Naive thymus-derived CD4-positive, alpha-beta T cell (primary cell): ENCODE data around the gene POU2F2. TPM values are rescaled to one million over a fixed set of nuclear protein-coding genes. Genes with fewer than 3 reads are reported as not detected.
"Not testable (repeated sequence)": the region's sequence is repeated elsewhere in the genome, so short reads cannot be mapped to it uniquely, and the experiment has no call there.

Source experiments
- ATAC-seq: fragments of 150-1000 bp; cut with Tn5 transposase; 2 replicates; pipeline ENCODE4 v1.10.0; 2021; ENCODE audit warnings: mild to moderate bottlenecking, moderate library complexity
- CTCF ChIA-PET: fragments of 350-600 bp; sonication (Branson Sonifier 250); formaldehyde crosslinking; loops from one replicate; lab custom pipeline; 2021; ENCODE audit warnings: antibody characterized with exemption; lab: Charles Lee
- POLR2A ChIA-PET: fragments of 350-600 bp; sonication (Branson Sonifier 250); formaldehyde crosslinking; loops from one replicate; lab custom pipeline; 2021; ENCODE audit warnings: antibody characterized with exemption, inconsistent platforms; lab: Charles Lee
- DNase-seq, 9 donors: peaks; one replicate each; pipeline versions ENCODE4 v3.0.0 to v3.0.0-alpha.2; 2020 to 2022; ENCODE audit warnings: mixed read lengths in 1 of 9
- H3K27ac ChIP-seq: one replicate; pipeline ENCODE4 v1.7.0; 2013; ENCODE audit warnings: mild to moderate bottlenecking, low read depth, low read length, moderate library complexity
- H3K27me3 ChIP-seq, 2 donors: one replicate each; pipeline ENCODE4 v1.7.0; 2013; ENCODE audit warnings: low read length in 2 of 2, mild to moderate bottlenecking in 2 of 2, moderate library complexity in 2 of 2; ENCODE audit not compliant: control insufficient read depth in 2 of 2, insufficient read depth in 2 of 2
- H3K36me3 ChIP-seq, 3 experiments: 1 replicate in 2 of 3; 2 replicates in 1 of 3; pipeline ENCODE4 v1.7.0; 2013; ENCODE audit warnings: low read length in 3 of 3, mild to moderate bottlenecking in 3 of 3, moderate library complexity in 1 of 3; ENCODE audit not compliant: insufficient read depth in 3 of 3, control insufficient read depth in 2 of 3
- H3K4me1 ChIP-seq, 2 donors: one replicate each; pipeline ENCODE4 v1.7.0; 2013; ENCODE audit warnings: low read length in 2 of 2, mild to moderate bottlenecking in 2 of 2, moderate library complexity in 1 of 2; ENCODE audit not compliant: control insufficient read depth in 2 of 2, insufficient read depth in 2 of 2
- H3K4me3 ChIP-seq: 2 replicates; pipeline ENCODE4 v1.7.0; 2013; ENCODE audit warnings: mild to moderate bottlenecking, low read length
- H3K9me3 ChIP-seq, 3 experiments: 1 replicate in 2 of 3; 2 replicates in 1 of 3; pipeline ENCODE4 v1.7.0; 2013; ENCODE audit warnings: low read length in 3 of 3; ENCODE audit not compliant: control insufficient read depth in 2 of 3
- H3K27ac Mint-ChIP-seq, 9 donors: one replicate each; pipeline ENCODE4 v1.8.0; 2020 to 2022; ENCODE audit warnings: mixed read lengths in 9 of 9, mild to moderate bottlenecking in 8 of 9, moderate library complexity in 5 of 9, inconsistent platforms in 2 of 9
- H3K27me3 Mint-ChIP-seq, 5 donors: one replicate each; pipeline ENCODE4 v1.8.0; 2021 to 2022; ENCODE audit warnings: mixed read lengths in 5 of 5, mild to moderate bottlenecking in 1 of 5
- H3K36me3 Mint-ChIP-seq, 5 donors: one replicate each; pipeline ENCODE4 v1.8.0; 2020 to 2022; ENCODE audit warnings: mixed read lengths in 5 of 5, mild to moderate bottlenecking in 3 of 5, inconsistent platforms in 1 of 5
- H3K4me1 Mint-ChIP-seq, 7 donors: one replicate each; pipeline ENCODE4 v1.8.0; 2020 to 2022; ENCODE audit warnings: mixed read lengths in 7 of 7, mild to moderate bottlenecking in 3 of 7, inconsistent platforms in 1 of 7
- H3K4me3 Mint-ChIP-seq, 10 donors: one replicate each; pipeline ENCODE4 v1.8.0; 2020 to 2022; ENCODE audit warnings: mild to moderate bottlenecking in 10 of 10, mixed read lengths in 10 of 10, moderate library complexity in 6 of 10, inconsistent platforms in 2 of 10
- H3K9me3 Mint-ChIP-seq, 11 donors: one replicate each; pipeline ENCODE4 v1.8.0; 2020 to 2022; ENCODE audit warnings: mixed read lengths in 11 of 11, mild to moderate bottlenecking in 4 of 11, inconsistent platforms in 1 of 11, moderate library complexity in 1 of 11
- intact Hi-C, 2 donors: fragments of 100-400 bp; cut with micrococcal nuclease; formaldehyde crosslinking; loops; one replicate each; pipeline ENCODE4 v1.15.1; 2023
- microRNA-seq: library from miRNA; unstranded; fragments of <30 nt; microRNA quantifications from one replicate; pipeline ENCODE4 v1.2.0, GENCODE V29; 2022; ENCODE audit warnings: borderline microRNAs expressed
- polyA plus RNA-seq, 2 donors: library from polyadenylated mRNA; unstranded; fragments of 300-500 nt; fragmentation: Illumina TruSeq; gene quantifications; one replicate each; pipeline ENCODE4 v1.2.3, GENCODE V29; 2021
- total RNA-seq, 6 experiments: library from RNA in 5 of 6; stranded (reverse) in 5 of 6; gene quantifications; 1 replicate in 5 of 6; 2 replicates in 1 of 6; pipeline ENCODE4 v1.2.3 and lab custom pipeline; 2021 to 2026

POU2F2 gene
- total and polyA plus RNA-seq, 7 experiments from 2014 or later, result 2.2 to 91.3 (median 33.4) TPM

DNA sequence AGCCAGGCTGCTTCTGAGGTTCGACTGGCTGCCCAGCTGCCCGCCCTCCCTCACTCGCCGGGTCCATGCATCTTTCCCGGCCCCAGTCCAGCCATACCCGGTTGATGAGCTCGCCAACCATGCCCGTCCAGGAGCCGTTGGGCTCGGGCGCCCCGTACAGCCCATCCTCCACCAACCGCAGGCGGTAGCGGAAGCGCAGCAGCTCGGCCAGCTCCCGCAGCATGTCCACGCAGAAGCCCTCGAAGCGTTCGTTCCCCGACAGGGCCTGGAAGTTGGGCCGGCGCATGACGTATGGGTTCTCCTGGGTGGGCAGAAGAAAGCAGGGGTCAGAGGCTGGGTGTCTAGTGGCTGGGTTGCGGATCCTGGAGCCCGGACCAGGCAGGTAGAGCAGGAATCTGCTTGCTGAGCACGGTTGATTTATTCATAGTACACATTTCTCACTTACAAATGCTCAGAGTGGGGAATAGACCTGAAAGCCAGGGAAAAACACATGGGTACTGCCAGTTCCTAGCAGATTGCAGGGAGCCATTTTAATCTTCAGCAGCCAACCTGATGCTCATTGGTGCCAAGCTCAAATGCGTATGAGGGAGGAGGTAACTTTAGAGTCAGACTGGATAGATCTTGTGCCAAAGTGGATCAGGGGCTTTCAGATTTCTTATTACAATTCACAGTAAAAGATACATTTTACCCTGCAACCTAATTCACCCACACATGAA, 89.6 kb downstream of the POU2F2 start:
- Mint-ChIP-seq H3K4me1 (no peaks in the 10 kb centered on the region), H3K36me3 (no peaks in the 10 kb centered on the region), H3K4me3 (no peak overlapping the region), H3K27ac (no peak overlapping the region), H3K9me3 (no peaks in the 10 kb centered on the region), H3K27me3 (peaks cover 0 to 5% (median 2%) of the 10 kb centered on the region in 5 donors)
- H3K4me3 ChIP-seq, result no peak overlapping the region
- ChIA-PET POLR2A (no interaction called here), CTCF (interaction anchor here (0.7 kb wide), 1 partner anchor 61 kb away, joined by 4 read pairs; no protein-coding TSS in a partner anchor)
- intact Hi-C loops, result no loop called here
- DNase-seq, result no peak
- no peaks in the 10 kb centered on the region for H3K27me3 ChIP-seq
- ATAC-seq, result no peak
- H3K36me3 ChIP-seq, result no peaks in the 10 kb centered on the region
- no peaks in the 10 kb centered on the region for H3K9me3 ChIP-seq
- H3K4me1 ChIP-seq, result no peaks in the 10 kb centered on the region
- H3K27ac ChIP-seq, result no peak overlapping the region

DNA sequence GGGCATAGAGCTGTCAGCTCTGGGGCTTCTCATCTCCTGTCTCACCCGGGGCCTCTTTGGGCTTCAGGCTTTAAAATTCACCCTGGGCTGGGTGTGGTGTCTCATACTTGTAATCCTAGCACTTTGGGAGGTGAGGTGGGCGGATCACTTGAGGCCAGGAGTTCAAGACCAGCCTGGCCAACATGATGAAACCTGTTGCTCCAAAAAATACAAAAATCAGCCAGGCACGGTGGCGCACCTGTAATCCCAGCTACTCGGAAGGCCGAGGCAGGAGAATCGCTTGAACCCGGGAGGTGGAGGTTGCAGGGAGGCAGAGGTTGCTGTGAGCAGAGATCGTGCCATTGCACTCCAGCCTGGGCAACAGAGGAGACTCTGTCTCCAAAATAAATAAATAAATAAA, 91.8 kb downstream of the POU2F2 start:
- CTCF ChIA-PET, ATAC-seq, H3K36me3 Mint-ChIP-seq, H3K36me3 ChIP-seq, H3K27me3 Mint-ChIP-seq, H3K9me3 Mint-ChIP-seq, H3K27ac Mint-ChIP-seq, DNase-seq, H3K4me3 ChIP-seq, H3K4me1 ChIP-seq, H3K9me3 ChIP-seq, POLR2A ChIA-PET, H3K27ac ChIP-seq, H3K27me3 ChIP-seq, H3K4me1 Mint-ChIP-seq, intact Hi-C loops, H3K4me3 Mint-ChIP-seq: not testable (repeated sequence)

DNA sequence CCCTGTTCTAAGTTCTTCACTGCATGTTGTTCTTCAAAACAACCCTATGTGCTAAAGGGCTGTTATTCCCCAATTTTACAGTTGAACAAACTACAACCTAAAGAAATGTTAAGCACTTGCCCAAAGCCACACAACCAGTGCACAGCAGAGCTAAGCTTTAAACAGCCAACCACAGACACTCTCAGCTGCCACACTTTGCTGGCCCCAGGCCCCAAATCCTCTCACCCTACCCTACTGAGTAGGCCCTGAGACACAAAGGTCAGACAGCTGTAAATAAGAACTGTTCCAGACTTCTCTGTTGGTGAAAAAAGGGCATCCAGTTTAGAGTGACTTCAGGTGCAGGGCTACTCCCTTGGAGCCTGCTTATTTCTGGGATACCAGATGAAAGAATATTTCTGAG, 92.2 kb downstream of the POU2F2 start:
- H3K36me3 ChIP-seq, result no peaks in the 10 kb centered on the region
- no peaks in the 10 kb centered on the region for H3K9me3 Mint-ChIP-seq
- peaks cover 0 to 1% (median 0%) of the 10 kb centered on the region in 7 donors for H3K4me1 Mint-ChIP-seq
- peaks cover 0 to 2% (median 0%) of the 10 kb centered on the region in 5 donors for H3K27me3 Mint-ChIP-seq
- CTCF ChIA-PET, result no interaction called here
- DNase-seq (no peak), ATAC-seq (no peak)
- no peak overlapping the region for H3K4me3 Mint-ChIP-seq
- H3K27ac Mint-ChIP-seq, result no peak overlapping the region
- no peak overlapping the region for H3K4me3 ChIP-seq
- intact Hi-C loops, result no loop called here
- no peaks in the 10 kb centered on the region for H3K27me3 ChIP-seq
- no peak overlapping the region for H3K27ac ChIP-seq
- H3K9me3 ChIP-seq, result no peaks in the 10 kb centered on the region
- POLR2A ChIA-PET, result no interaction called here
- H3K4me1 ChIP-seq, result no peaks in the 10 kb centered on the region
- H3K36me3 Mint-ChIP-seq, result no peaks in the 10 kb centered on the region

DNA sequence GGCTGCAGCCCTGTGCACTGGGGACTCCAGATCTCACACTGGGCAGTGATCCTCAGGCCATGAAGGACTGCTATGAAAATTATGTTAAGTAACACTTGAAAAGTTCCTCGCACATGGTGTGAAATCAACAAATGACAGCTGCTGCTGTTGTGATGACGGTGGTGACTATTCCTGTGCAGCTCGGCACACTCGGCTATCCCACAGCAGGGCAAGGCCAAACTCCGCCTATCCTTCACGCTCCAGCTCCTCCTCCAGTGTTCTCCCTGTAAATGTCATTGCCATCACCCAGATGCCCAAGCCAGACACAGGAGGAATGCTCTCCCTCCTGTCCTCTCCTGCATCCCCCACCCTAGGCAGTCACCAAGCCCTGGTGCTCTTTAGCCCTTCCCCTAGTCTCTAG, 93.6 kb downstream of the POU2F2 start:
- no peak for DNase-seq
- no peak overlapping the region for H3K27ac Mint-ChIP-seq
- Histone ChIP-seq H3K9me3 (no peaks in the 10 kb centered on the region), H3K36me3 (no peaks in the 10 kb centered on the region), H3K4me3 (no peak overlapping the region), H3K27me3 (no peaks in the 10 kb centered on the region), H3K4me1 (no peaks in the 10 kb centered on the region), H3K27ac (no peak overlapping the region)
- ChIA-PET POLR2A (no interaction called here), CTCF (no interaction called here)
- intact Hi-C loops, result loop anchor here in 1 of 2 donors (10.0 kb wide), 1 partner anchor 56 kb away; no protein-coding TSS in a partner anchor
- peaks cover 0 to 8% (median 0%) of the 10 kb centered on the region in 7 donors for H3K4me1 Mint-ChIP-seq
- ATAC-seq, result no peak
- H3K9me3 Mint-ChIP-seq, result no peaks in the 10 kb centered on the region
- H3K4me3 Mint-ChIP-seq, result no peak overlapping the region
- no peaks in the 10 kb centered on the region for H3K36me3 Mint-ChIP-seq
- no peaks in the 10 kb centered on the region for H3K27me3 Mint-ChIP-seq

DNA sequence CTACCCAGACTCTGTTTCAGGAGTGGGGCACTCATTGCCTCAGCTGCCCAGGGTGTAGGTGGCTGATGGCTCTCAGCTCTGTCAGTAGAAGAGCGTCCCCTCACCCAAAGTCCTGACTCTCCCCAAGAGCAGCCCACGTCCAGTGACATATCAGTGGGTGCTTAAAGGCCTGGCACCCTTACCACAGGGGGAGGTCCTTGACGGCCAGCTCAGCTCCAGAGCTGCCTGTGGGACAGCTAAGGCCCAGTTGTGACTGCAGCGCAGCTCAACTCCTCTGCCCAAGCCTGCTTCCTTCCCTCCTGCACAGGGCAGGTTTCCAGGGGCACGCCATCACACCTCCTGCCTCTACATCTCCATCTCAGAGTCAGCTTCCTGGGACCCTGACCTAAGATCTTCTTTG, 94.6 kb downstream of the POU2F2 start:
- ATAC-seq (no peak), DNase-seq (no peak)
- H3K4me3 ChIP-seq, result no peak overlapping the region
- Mint-ChIP-seq H3K4me3 (no peak overlapping the region), H3K27me3 (no peaks in the 10 kb centered on the region), H3K9me3 (no peaks in the 10 kb centered on the region), H3K27ac (no peak overlapping the region), H3K4me1 (peaks cover 0 to 8% (median 0%) of the 10 kb centered on the region in 7 donors), H3K36me3 (no peaks in the 10 kb centered on the region)
- H3K27me3 ChIP-seq, result no peaks in the 10 kb centered on the region
- ChIA-PET CTCF (no interaction called here), POLR2A (no interaction called here)
- intact Hi-C loops, result loop anchor here in 1 of 2 donors (10.0 kb wide), 1 partner anchor 57 kb away; no protein-coding TSS in a partner anchor
- H3K4me1 ChIP-seq, result no peaks in the 10 kb centered on the region
- H3K36me3 ChIP-seq, result no peaks in the 10 kb centered on the region
- H3K9me3 ChIP-seq, result no peaks in the 10 kb centered on the region
- no peak overlapping the region for H3K27ac ChIP-seq

Small RNA genes within 50 kb of the gene (microRNA-seq; reads per million reads assigned to microRNA genes)
- gene MIR4323, result not detected

Other genes with a start within 250 kb of the POU2F2 start
- 1,000 to 10,000 TPM in 4 of 5 experiments, 100 to 1,000 TPM in 1; 662 to 1,236 (median 1,141) TPM for gene ARHGEF1, start 249.3 kb downstream of the POU2F2 start, total RNA-seq
- 100 to 1,000 TPM; 184 to 367 TPM for gene ARHGEF1, start 249.3 kb downstream of the POU2F2 start, polyA plus RNA-seq
- 10 to 100 TPM in 2 of 5 experiments, 1 to 10 TPM in 3; 3.0 to 15.0 (median 8.0) TPM for gene ERFL, start 204.0 kb downstream of the POU2F2 start, total RNA-seq
- not detected for gene ERFL, start 204.0 kb downstream of the POU2F2 start, polyA plus RNA-seq
- gene RABAC1, start 173.1 kb downstream of the POU2F2 start, total RNA-seq, result 10 to 100 TPM; 70.4 to 90.9 (median 78.1) TPM
- 100 to 1,000 TPM; 171 to 187 TPM for gene RABAC1, start 173.1 kb downstream of the POU2F2 start, polyA plus RNA-seq
- 1 to 10 TPM; 1.3 to 5.0 (median 2.9) TPM for gene ATP1A3, start 138.2 kb downstream of the POU2F2 start, total RNA-seq
- gene ATP1A3, start 138.2 kb downstream of the POU2F2 start, polyA plus RNA-seq, result 1 to 10 TPM in 1 of 2 donors, under 1 TPM in 1; 0.54 to 2.7 TPM
- 1 to 10 TPM in 2 of 5 experiments, under 1 TPM in 3; 0.57 to 3.5 (median 0.86) TPM for gene GRIK5, start 62.2 kb downstream of the POU2F2 start, total RNA-seq
- under 1 TPM in 1 of 2 donors, not detected in 1; 0.09 TPM for gene GRIK5, start 62.2 kb downstream of the POU2F2 start, polyA plus RNA-seq
- 10 to 100 TPM; 17.6 to 26.7 (median 20.9) TPM for gene ZNF574, start 56.3 kb downstream of the POU2F2 start, total RNA-seq
- gene ZNF574, start 56.3 kb downstream of the POU2F2 start, polyA plus RNA-seq, result 10 to 100 TPM; 11.2 to 32.8 TPM
- 100 to 1,000 TPM in 1 of 5 experiments, 10 to 100 TPM in 4; 47.9 to 104 (median 65.8) TPM for gene DEDD2, start 85.2 kb upstream of the POU2F2 start, total RNA-seq
- 100 to 1,000 TPM; 132 to 208 TPM for gene DEDD2, start 85.2 kb upstream of the POU2F2 start, polyA plus RNA-seq
- 10 to 100 TPM in 4 of 5 experiments, 1 to 10 TPM in 1; 8.6 to 25.2 (median 22.7) TPM for gene ZNF526, start 87.9 kb upstream of the POU2F2 start, total RNA-seq
- 10 to 100 TPM in 1 of 2 donors, 1 to 10 TPM in 1; 4.0 to 11.8 TPM for gene ZNF526, start 87.9 kb upstream of the POU2F2 start, polyA plus RNA-seq
- gene GSK3A, start 110.2 kb upstream of the POU2F2 start, total RNA-seq, result 10 to 100 TPM; 19.6 to 52.0 (median 33.0) TPM
- 10 to 100 TPM; 11.4 to 19.6 TPM for gene GSK3A, start 110.2 kb upstream of the POU2F2 start, polyA plus RNA-seq
- 100 to 1,000 TPM in 1 of 5 experiments, 10 to 100 TPM in 4; 42.5 to 105 (median 51.8) TPM for gene ERF, start 122.7 kb upstream of the POU2F2 start, total RNA-seq
- gene ERF, start 122.7 kb upstream of the POU2F2 start, polyA plus RNA-seq, result 10 to 100 TPM in 1 of 2 donors, 1 to 10 TPM in 1; 2.8 to 10.8 TPM
- 100 to 1,000 TPM in 3 of 5 experiments, 10 to 100 TPM in 2; 90.4 to 134 (median 102) TPM for gene CIC, start 136.8 kb upstream of the POU2F2 start, total RNA-seq
- gene CIC, start 136.8 kb upstream of the POU2F2 start, polyA plus RNA-seq, result 1 to 10 TPM; 1.5 to 2.6 TPM
- gene PRR19, start 169.7 kb upstream of the POU2F2 start, total RNA-seq, result under 1 TPM in 4 of 5 experiments, not detected in 1; 0.32 to 0.68 (median 0.38) TPM
- under 1 TPM; 0.48 to 0.61 TPM for gene PRR19, start 169.7 kb upstream of the POU2F2 start, polyA plus RNA-seq
- gene PAFAH1B3, start 170.2 kb upstream of the POU2F2 start, total RNA-seq, result 10 to 100 TPM; 11.7 to 36.9 (median 16.9) TPM
- gene PAFAH1B3, start 170.2 kb upstream of the POU2F2 start, polyA plus RNA-seq, result 10 to 100 TPM; 52.6 to 73.4 TPM
- gene TMEM145, start 180.9 kb upstream of the POU2F2 start, total RNA-seq, result not detected
- gene TMEM145, start 180.9 kb upstream of the POU2F2 start, polyA plus RNA-seq, result not detected
- gene MEGF8, start 193.2 kb upstream of the POU2F2 start, total RNA-seq, result 1 to 10 TPM; 6.7 to 9.3 (median 8.6) TPM
- gene MEGF8, start 193.2 kb upstream of the POU2F2 start, polyA plus RNA-seq, result under 1 TPM; 0.40 TPM